ENCODE data around the gene ST6GAL1. TPM values are rescaled to one million over a fixed set of nuclear protein-coding genes. Genes with fewer than 3 reads are reported as not detected.

The ST6GAL1 gene
- total RNA-seq, 1 experiment from 2014 or later = 3.3 TPM

- POLR2A ChIA-PET = interaction anchor here (0.6 kb wide), 2 partner anchors 87 to 580 kb away, joined by 6 to 7 read pairs; no protein-coding TSS in a partner anchor
- no peaks in the 10 kb centered on the region for H3K36me3 ChIP-seq (ENCODE audit: control insufficient read depth, insufficient read depth, low read length)
- no peaks in the 10 kb centered on the region for H3K9me3 ChIP-seq (ENCODE audit: control insufficient read depth, insufficient read depth, low read depth, low read length)
- no peak overlapping the region for H3K4me3 ChIP-seq (ENCODE audit: low read depth in 2 of 2, low read length in 2 of 2)
- TF ChIP-seq CTCF (IDR thresholded peaks at IDR 0.05) (no peak), REST (IDR thresholded peaks at IDR 0.05; ENCODE audit: insufficient read depth in 1 of 2, low read depth in 2 of 2, low read length in 1 of 2) (no peak), TCF7L2 (IDR thresholded peaks at IDR 0.05; ENCODE audit: low read depth, low read length) (no peak), SIN3A (IDR thresholded peaks at IDR 0.05; ENCODE audit: borderline replicate concordance, insufficient read depth, low read depth, low read length) (no peak), POLR2AphosphoS5 (IDR thresholded peaks at IDR 0.05; ENCODE audit: low read depth, low read length) (no peak)
- H3K27ac ChIP-seq (ENCODE audit: low read length) = no peak overlapping the region
- H3K27me3 ChIP-seq (ENCODE audit: control insufficient read depth, insufficient read depth, low read length) = no peaks in the 10 kb centered on the region
- CTCF ChIA-PET = no interaction called here
- H3K4me1 ChIP-seq (ENCODE audit: control insufficient read depth, insufficient read depth, low read length) = no peaks in the 10 kb centered on the region
- in situ Hi-C loops (cut with HindIII; ENCODE audit: low pct_unique_long_range_greater_than_20kb, low sequenced_read_pairs) = no loop called here
- no peak for DNase-seq (ENCODE audit: low read depth, low spot score)
- no TSS peak for BruUV-seq (replicated peaks)
- ATAC-seq = no peak
- intact Hi-C loops (cut with micrococcal nuclease; ENCODE audit: unreplicated experiment) = no loop called here
Observed at GRCh38 chr3:186945255-186945823, 15.0 kb downstream of the ST6GAL1 start.

GRCh38 chr3:186946756-186947375 is 16.5 kb downstream of the ST6GAL1 start:
- H3K4me3 ChIP-seq (ENCODE audit: low read depth in 2 of 2, low read length in 2 of 2) = no peak overlapping the region
- POLR2A ChIA-PET = no interaction called here
- ATAC-seq (no peak), DNase-seq (ENCODE audit: low read depth, low spot score) (no peak)
- no peaks in the 10 kb centered on the region for H3K9me3 ChIP-seq (ENCODE audit: control insufficient read depth, insufficient read depth, low read depth, low read length)
- H3K4me1 ChIP-seq (ENCODE audit: control insufficient read depth, insufficient read depth, low read length) = no peaks in the 10 kb centered on the region
- H3K36me3 ChIP-seq (ENCODE audit: control insufficient read depth, insufficient read depth, low read length) = no peaks in the 10 kb centered on the region
- in situ Hi-C loops (cut with HindIII; ENCODE audit: low pct_unique_long_range_greater_than_20kb, low sequenced_read_pairs) (no loop called here), intact Hi-C loops (cut with micrococcal nuclease; ENCODE audit: unreplicated experiment) (no loop called here)
- no peak overlapping the region for H3K27ac ChIP-seq (ENCODE audit: low read length)
- no TSS peak for BruUV-seq (replicated peaks)
- CTCF ChIA-PET = interaction anchor here (0.6 kb wide), 1 partner anchor 97 kb away, joined by 14 read pairs; no protein-coding TSS in a partner anchor
- no peaks in the 10 kb centered on the region for H3K27me3 ChIP-seq (ENCODE audit: control insufficient read depth, insufficient read depth, low read length)
- TF ChIP-seq POLR2AphosphoS5 (IDR thresholded peaks at IDR 0.05; ENCODE audit: low read depth, low read length) (no peak), TCF7L2 (IDR thresholded peaks at IDR 0.05; ENCODE audit: low read depth, low read length) (no peak), REST (IDR thresholded peaks at IDR 0.05; ENCODE audit: insufficient read depth in 1 of 2, low read depth in 2 of 2, low read length in 1 of 2) (no peak), SIN3A (IDR thresholded peaks at IDR 0.05; ENCODE audit: borderline replicate concordance, insufficient read depth, low read depth, low read length) (no peak), CTCF (IDR thresholded peaks at IDR 0.05) (no peak)
